Mucosa of descending colon (tissue), 3 donors: ENCODE results near the gene SEMA6A. TPM values are rescaled to one million over a fixed set of nuclear protein-coding genes. Genes with fewer than 3 reads are reported as not detected.
"Not testable (repeated sequence)": the region's sequence is repeated elsewhere in the genome, so short reads cannot be mapped to it uniquely, and the experiment has no call there.

ENCODE experiments used
- ATAC-seq: fragments of 200-7000 bp; cut with Tn5 transposase; one replicate; pipeline ENCODE4 v1.9.1; 2020; ENCODE audit warnings: mild to moderate bottlenecking, moderate library complexity
- DNase-seq, 3 donors: peaks; one replicate each; pipeline ENCODE4 v3.0.0-alpha.2; 2020
- H3K36me3 ChIP-seq: fragments of 200-600 bp; one replicate; pipeline ENCODE4 v1.8.0; 2021; ENCODE audit warnings: low read depth, mild to moderate bottlenecking
- H3K4me1 ChIP-seq: fragments of 200-600 bp; one replicate; pipeline ENCODE4 v1.8.0; 2021; ENCODE audit warnings: low read depth, mild to moderate bottlenecking
- H3K4me3 ChIP-seq: fragments of 200-600 bp; one replicate; pipeline ENCODE4 v1.8.0; 2021; ENCODE audit warnings: mild to moderate bottlenecking
- H3K9me3 ChIP-seq: fragments of 200-600 bp; one replicate; pipeline ENCODE4 v1.8.0; 2021; ENCODE audit warnings: mild to moderate bottlenecking
- intact Hi-C, 2 donors: fragments of 100-400 bp; cut with DNase I in 1 of 2; cut with micrococcal nuclease in 1 of 2; formaldehyde crosslinking; loops; one replicate each; pipeline versions ENCODE4 v1.11.0 to v1.11.1; 2022; cut with DNase I, micrococcal nuclease
- total RNA-seq, 3 donors: library from RNA; stranded (reverse); fragmentation: NEBNext Ultra II Directional in 2 of 3; extraction: Animal tissue kit (Norgen Biotek cat#: 25700) in 2 of 3; gene quantifications; one replicate each; pipeline versions ENCODE4 v1.2.1 to v1.2.4, GENCODE V29; 2021 to 2023
- TF ChIP-seq, protein P1 (sequence below): fragments of 200-600 bp; IDR thresholded peaks from one replicate; pipeline ENCODE4 v1.8.0; 2022; ENCODE audit warnings: antibody characterized with exemption, mild to moderate bottlenecking
- donor health status: DM: no; HTN: no; CAD: no; lungs with moderate emphysema.
- donor health status: DM: no; HTN: no; CAD: no.
- donor health status: DM: no; HTN: yes; CAD: no.

SEMA6A gene
- total RNA-seq, 3 donors from 2014 or later: 90.0 to 137 (median 106) TPM

DNA sequence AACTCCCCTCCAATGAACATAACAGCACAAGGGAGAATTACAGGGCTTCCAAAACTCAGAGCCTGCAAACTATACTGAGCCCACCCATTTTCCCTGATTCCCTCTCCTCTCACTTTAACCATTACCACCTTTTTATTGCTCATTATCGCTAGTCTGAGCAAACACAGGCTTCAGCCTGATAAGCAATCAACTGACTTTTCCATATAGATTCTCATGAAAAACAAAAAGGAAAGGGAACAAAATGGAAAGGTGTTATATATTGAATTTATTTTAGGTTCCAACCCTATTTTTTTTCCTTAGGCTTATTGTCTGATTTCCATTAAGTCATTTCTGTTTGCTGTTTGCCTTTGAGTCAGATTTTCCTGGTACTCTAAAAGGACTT lies 27.9 kb downstream of the SEMA6A start:
- no peak for DNase-seq
- Histone ChIP-seq H3K36me3 (no peaks in the 10 kb centered on the region), H3K4me1 (peaks cover 31% of the 10 kb centered on the region), H3K9me3 (peaks cover 4% of the 10 kb centered on the region), H3K4me3 (no peak overlapping the region)
- TF ChIP-seq, protein P1, sequence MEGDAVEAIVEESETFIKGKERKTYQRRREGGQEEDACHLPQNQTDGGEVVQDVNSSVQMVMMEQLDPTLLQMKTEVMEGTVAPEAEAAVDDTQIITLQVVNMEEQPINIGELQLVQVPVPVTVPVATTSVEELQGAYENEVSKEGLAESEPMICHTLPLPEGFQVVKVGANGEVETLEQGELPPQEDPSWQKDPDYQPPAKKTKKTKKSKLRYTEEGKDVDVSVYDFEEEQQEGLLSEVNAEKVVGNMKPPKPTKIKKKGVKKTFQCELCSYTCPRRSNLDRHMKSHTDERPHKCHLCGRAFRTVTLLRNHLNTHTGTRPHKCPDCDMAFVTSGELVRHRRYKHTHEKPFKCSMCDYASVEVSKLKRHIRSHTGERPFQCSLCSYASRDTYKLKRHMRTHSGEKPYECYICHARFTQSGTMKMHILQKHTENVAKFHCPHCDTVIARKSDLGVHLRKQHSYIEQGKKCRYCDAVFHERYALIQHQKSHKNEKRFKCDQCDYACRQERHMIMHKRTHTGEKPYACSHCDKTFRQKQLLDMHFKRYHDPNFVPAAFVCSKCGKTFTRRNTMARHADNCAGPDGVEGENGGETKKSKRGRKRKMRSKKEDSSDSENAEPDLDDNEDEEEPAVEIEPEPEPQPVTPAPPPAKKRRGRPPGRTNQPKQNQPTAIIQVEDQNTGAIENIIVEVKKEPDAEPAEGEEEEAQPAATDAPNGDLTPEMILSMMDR: no peak
- ATAC-seq: no peak
- intact Hi-C loops: no loop called here

DNA sequence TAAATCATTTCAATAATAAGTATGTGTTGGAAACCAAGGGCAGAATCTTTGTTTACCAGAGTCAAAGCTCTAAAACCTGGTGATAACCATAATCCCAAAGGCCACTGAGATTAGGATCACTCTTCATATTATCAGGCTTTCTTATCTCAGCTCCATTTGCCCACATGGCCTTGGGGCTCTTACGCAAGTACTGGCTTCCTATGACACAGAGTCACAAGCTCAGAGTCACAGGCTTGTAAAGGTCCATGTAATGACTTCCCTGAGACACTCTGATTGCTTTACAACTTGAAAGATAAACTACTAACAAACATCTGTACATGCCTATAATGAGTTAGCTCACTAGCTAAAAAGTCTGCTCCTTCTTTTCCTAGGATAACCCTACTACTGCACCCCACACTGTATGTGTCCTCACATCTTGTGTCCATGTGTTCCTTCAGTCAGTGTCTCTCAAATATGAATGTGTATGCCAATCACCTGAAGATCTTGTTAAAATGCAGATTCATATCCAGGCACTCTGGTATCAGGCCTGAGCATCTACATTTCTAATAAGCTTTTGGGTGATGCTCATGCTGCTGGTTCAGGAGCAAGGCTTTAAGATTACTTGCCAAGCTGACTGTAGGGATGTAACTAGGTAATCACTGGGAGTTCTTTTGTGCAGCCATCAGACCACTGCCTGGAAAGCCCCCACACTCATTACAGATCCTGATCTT lies 28.4 kb downstream of the SEMA6A start:
- peak; percentile 86 for ATAC-seq
- peak; percentile 56 to 90 (median 60) for DNase-seq
- TF ChIP-seq, protein P1: no peak
- H3K9me3 ChIP-seq: peaks cover 4% of the 10 kb centered on the region
- no peaks in the 10 kb centered on the region for H3K36me3 ChIP-seq
- no peak overlapping the region for H3K4me3 ChIP-seq
- H3K4me1 ChIP-seq: peaks cover 31% of the 10 kb centered on the region
- intact Hi-C loops: no loop called here

DNA sequence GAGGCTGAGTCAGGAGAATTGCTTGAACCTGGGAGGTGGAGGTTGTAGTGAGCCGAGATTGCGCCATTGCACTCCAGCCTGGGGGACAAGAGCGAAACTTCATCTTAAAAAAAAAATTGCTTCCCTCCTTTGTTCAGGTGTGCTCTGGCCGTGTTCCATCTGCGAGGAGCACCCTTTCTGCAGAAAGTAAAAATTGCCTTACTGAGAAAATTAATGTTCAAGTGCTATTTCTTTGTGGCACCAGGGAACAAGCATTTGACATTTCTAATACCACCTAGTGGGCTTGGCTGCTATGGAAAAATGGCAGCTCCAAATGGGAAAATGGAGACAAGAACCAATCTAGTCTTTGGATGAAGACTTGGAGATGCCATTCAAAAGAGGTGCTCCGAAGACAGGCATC lies 29.2 kb downstream of the SEMA6A start:
- H3K36me3 ChIP-seq, intact Hi-C loops, H3K4me3 ChIP-seq, DNase-seq, ATAC-seq, H3K9me3 ChIP-seq: not testable (repeated sequence)
- H3K4me1 ChIP-seq: peaks cover 31% of the 10 kb centered on the region

DNA sequence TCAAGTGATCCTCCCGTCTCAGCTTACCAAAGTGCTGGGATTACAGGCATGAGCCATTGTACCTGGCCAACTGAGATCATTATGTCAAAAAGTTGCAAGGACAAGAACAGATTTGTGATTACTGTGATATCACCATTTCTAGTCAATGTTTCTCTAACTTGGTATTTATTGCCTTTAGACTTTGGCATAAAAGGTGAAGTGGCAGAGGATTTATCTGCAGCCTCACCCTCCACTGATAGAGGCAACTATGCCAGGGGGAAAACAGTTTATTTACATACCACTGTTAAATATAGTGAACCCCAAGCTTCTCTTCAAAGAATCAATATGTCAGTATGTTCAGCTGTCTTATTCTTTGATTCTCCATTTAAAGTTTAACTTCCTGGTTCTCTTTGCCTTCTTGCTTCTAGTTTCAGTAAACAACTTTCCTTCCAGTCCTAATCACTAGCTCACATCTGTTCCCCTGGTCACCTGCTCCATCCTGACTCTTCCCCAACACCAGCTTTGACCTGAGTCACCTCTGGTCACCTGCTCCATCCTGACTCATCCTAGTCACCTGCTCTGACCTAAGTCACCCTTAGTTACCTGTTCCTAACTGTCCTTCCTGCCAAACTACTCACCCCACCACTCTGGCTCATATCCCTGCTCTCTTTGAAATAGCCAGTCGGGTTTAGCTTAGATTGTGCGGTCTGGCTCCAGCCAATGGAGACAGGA lies 29.9 kb downstream of the SEMA6A start:
- TF ChIP-seq, protein P1: no peak
- Histone ChIP-seq H3K36me3 (no peaks in the 10 kb centered on the region), H3K9me3 (peaks cover 4% of the 10 kb centered on the region), H3K4me3 (no peak overlapping the region), H3K4me1 (peaks cover 31% of the 10 kb centered on the region)
- peak; percentile 53 to 76 (median 58) for DNase-seq
- intact Hi-C loops: no loop called here
- ATAC-seq: peak; percentile 74

DNA sequence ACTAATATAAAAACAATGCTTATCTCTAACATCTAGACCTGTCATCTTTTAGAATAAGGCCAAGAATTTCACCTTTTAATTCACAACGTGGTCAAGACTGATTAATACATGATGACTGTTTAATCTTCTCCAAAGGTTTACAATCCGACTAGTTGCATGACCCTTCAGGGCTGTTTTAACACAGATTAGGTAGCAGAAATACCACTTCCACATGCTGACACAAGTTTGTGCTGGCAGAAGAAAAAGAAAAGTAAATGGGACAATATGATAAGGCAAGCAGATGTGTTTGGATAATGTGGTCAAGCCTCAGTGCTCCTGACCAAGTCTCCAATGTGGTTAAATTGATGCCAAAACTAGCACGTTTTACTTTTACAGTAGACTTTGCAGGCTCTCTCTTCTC lies 31.1 kb downstream of the SEMA6A start:
- H3K36me3 ChIP-seq: no peaks in the 10 kb centered on the region
- DNase-seq (no peak), ATAC-seq (no peak)
- peaks cover 31% of the 10 kb centered on the region for H3K4me1 ChIP-seq
- H3K4me3 ChIP-seq: no peak overlapping the region
- intact Hi-C loops: no loop called here
- TF ChIP-seq, protein P1: no peak
- peaks cover 4% of the 10 kb centered on the region for H3K9me3 ChIP-seq

DNA sequence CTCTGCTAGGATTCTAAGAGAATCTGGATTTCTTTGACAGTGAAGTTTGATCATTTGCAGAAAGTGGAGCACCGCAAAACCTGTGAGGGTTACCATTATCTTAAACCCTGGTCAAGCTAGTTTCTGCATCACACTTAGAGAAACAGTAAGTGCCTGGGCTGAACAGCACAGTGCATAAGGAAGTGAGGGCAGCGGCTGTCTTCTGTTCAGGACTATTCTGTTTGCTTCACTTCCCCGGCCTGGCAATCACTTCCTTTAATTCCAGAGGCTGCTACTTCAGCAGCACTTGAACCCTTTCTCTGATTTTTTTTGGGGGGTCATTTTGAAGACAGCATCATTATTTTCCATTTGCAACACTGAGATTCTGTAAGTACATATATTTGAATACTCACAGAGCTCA lies 32.0 kb downstream of the SEMA6A start:
- Histone ChIP-seq H3K4me3 (no peak overlapping the region), H3K4me1 (peaks cover 26% of the 10 kb centered on the region), H3K9me3 (peaks cover 4% of the 10 kb centered on the region), H3K36me3 (no peaks in the 10 kb centered on the region)
- intact Hi-C loops: no loop called here
- DNase-seq (peak in 1 of 3 donors; percentile 67), ATAC-seq (peak; percentile 31)
- TF ChIP-seq, protein P1: no peak
